Heart left ventricle (tissue), 16 donors: ENCODE results near the gene NFAT5. TPM values are rescaled to one million over a fixed set of nuclear protein-coding genes. Genes with fewer than 3 reads are reported as not detected.

Experiments
- ATAC-seq, 4 donors: fragments of 200-7000 bp; cut with Tn5 transposase; one replicate each; pipeline ENCODE4 v1.9.1; 2020 to 2022; ENCODE audit warnings: moderate library complexity in 4 of 4, mild to moderate bottlenecking in 3 of 4, moderate number of reproducible peaks in 1 of 4
- DNase-seq, 5 donors: peaks; one replicate each; pipeline ENCODE4 v3.0.0-alpha.2; 2020
- H3K27ac ChIP-seq, 12 donors: fragments of 200-600 bp; sonication (generic) in 4 of 12; one replicate each; pipeline versions ENCODE4 v1.5.0 to v1.8.0; 2016 to 2022; ENCODE audit warnings: mild to moderate bottlenecking in 2 of 12
- H3K27me3 ChIP-seq, 9 donors: fragments of 200-600 bp; sonication (generic) in 2 of 9; one replicate each; pipeline versions ENCODE4 v1.5.1 to v1.8.0; 2016 to 2022; ENCODE audit warnings: mild to moderate bottlenecking in 3 of 9
- H3K36me3 ChIP-seq, 9 donors: fragments of 200-600 bp; sonication (generic) in 2 of 9; one replicate each; pipeline versions ENCODE4 v1.5.0 to v1.8.0; 2018 to 2022; ENCODE audit warnings: mild to moderate bottlenecking in 2 of 9
- H3K4me1 ChIP-seq, 12 donors: fragments of 200-600 bp; sonication (generic) in 4 of 12; one replicate each; pipeline versions ENCODE4 v1.5.0 to v1.8.0; 2016 to 2022; ENCODE audit warnings: mild to moderate bottlenecking in 3 of 12
- H3K4me3 ChIP-seq, 12 donors: fragments of 200-600 bp; sonication (generic) in 4 of 12; one replicate each; pipeline versions ENCODE4 v1.5.0 to v1.8.0; 2017 to 2022; ENCODE audit warnings: mild to moderate bottlenecking in 9 of 12, moderate library complexity in 4 of 12
- H3K9me3 ChIP-seq, 12 donors: fragments of 200-600 bp; sonication (generic) in 4 of 12; one replicate each; pipeline versions ENCODE4 v1.5.0 to v1.8.0; 2016 to 2022; ENCODE audit warnings: mild to moderate bottlenecking in 1 of 12
- CTCF ChIP-seq, 12 donors: fragments of 200-600 bp; sonication (generic) in 4 of 12; IDR thresholded peaks; one replicate each; pipeline versions ENCODE4 v1.5.0 to v1.8.0; 2018 to 2022; ENCODE audit warnings: antibody characterized with exemption in 12 of 12, mild to moderate bottlenecking in 5 of 12
- POLR2A ChIP-seq, 2 donors: fragments of 450-650 bp; IDR thresholded peaks; one replicate each; pipeline ENCODE4 v1.6.1; 2017; ENCODE audit warnings: antibody characterized with exemption in 2 of 2, mild to moderate bottlenecking in 2 of 2, moderate library complexity in 2 of 2
- WGBS, 4 donors: extraction: QIAGEN DNeasy Blood & Tissue Kit in 2 of 4; methylation state at CpG; one replicate each; pipeline versions ENCODE4 v1.1.5 to v1.1.7; 2013 to 2018; 5-methylcytosine and 5-hydroxymethylcytosine counted together
- intact Hi-C, 10 donors: fragments of 100-400 bp; cut with DNase I; formaldehyde crosslinking; loops; one replicate each; pipeline versions ENCODE4 v1.11.1 to v1.14.2; 2022
- polyA plus RNA-seq, 2 donors: library from polyadenylated mRNA; stranded (reverse); fragments of 200-250 nt; gene quantifications; one replicate each; pipeline ENCODE4 v1.2.3, GENCODE V29; 2013
- total RNA-seq, 9 donors: library from RNA; depleted of rRNA in 2 of 9; stranded (reverse); fragments of >200 nt in 2 of 9; fragmentation: NEBNext Ultra II Directional in 3 of 9; extraction: Animal tissue kit (Norgen Biotek cat#: 25700) in 3 of 9; gene quantifications; one replicate each; pipeline versions ENCODE4 v1.1.0 to v1.2.4, GENCODE V29; 2016 to 2023
- donor health status: ischemic (EF 13 %, LVEDD 7.1; RV severe dilation, severe dysfunction).
- donor health status: healthy with polysubstance abuse.
- donor health status: DM: no; HTN: yes; CAD: no.
- donor health status: DM: no; HTN: no; CAD: no.
- donor health status: ischemic (EF 25% LVEDD 6.9; RV normal size, moderate dysfunction).
- donor health status: ischemic (EF 25% LVEDD 5.7; RV mildly dilated, moderate dysfunction).
- donor health status: healthy.
- donor health status: DM: yes; HTN: yes; CAD: no.
- donor health status: ischemic (EF 35%, LVEDD 5.7; RV mildly dilated, moderate dysfunction).
- donor health status: nonischemic (EF 11% LVEDD 7.7; RV severe dilation, severe dysfunction).
- donor health status: DM: yes; HTN: yes; CAD: no.
- donor health status: PGD.
- donor health status: ischemic (EF 29% LVEDD 5.4; RV normal size, mild dysfunction).
- donor health status: nonischemic (EF 23%, LVEDD 6.1; RV moderate dilation, normal function).

The NFAT5 gene
- total and polyA plus RNA-seq, 11 donors = 4.9 to 30.5 (median 20.6) TPM

- H3K4me3 ChIP-seq = no peak overlapping the region
- H3K9me3 ChIP-seq = no peaks in the 10 kb centered on the region
- H3K4me1 ChIP-seq = no peaks in the 10 kb centered on the region
- no peak overlapping the region for H3K27ac ChIP-seq
- ATAC-seq (no peak), DNase-seq (no peak)
- WGBS, 4 donors = 87 to 89% (median 88%) methylated on average over 6 of the region's 6 CpGs
- peaks cover 0 to 64% (median 54%) of the 10 kb centered on the region in 9 donors for H3K36me3 ChIP-seq
- H3K27me3 ChIP-seq = no peaks in the 10 kb centered on the region
- intact Hi-C loops = no loop called here
- TF ChIP-seq CTCF (IDR thresholded peaks at IDR 0.05) (no peak), POLR2A (IDR thresholded peaks at IDR 0.05) (no peak)
These were observed 151.3 kb downstream of the NFAT5 start for GRCh38 chr16:69717066-69717465.

GRCh38 chr16:69718111-69718764, 152.5 kb downstream of the NFAT5 start:
- ATAC-seq = no peak
- TF ChIP-seq POLR2A (IDR thresholded peaks at IDR 0.05) (no peak), CTCF (IDR thresholded peaks at IDR 0.05) (no peak)
- no peak overlapping the region for H3K27ac ChIP-seq
- 85 to 90% (median 86%) methylated on average over 10 of the region's 10 CpGs for WGBS, 4 donors
- H3K4me1 ChIP-seq = no peaks in the 10 kb centered on the region
- no peak overlapping the region for H3K4me3 ChIP-seq
- DNase-seq = no peak
- no peaks in the 10 kb centered on the region for H3K27me3 ChIP-seq
- intact Hi-C loops = no loop called here
- no peaks in the 10 kb centered on the region for H3K9me3 ChIP-seq
- H3K36me3 ChIP-seq = peaks cover 0 to 52% (median 42%) of the 10 kb centered on the region in 9 donors

GRCh38 chr16:69720822-69721430, 155.2 kb downstream of the NFAT5 start:
- intact Hi-C loops = no loop called here
- Histone ChIP-seq H3K4me1 (peaks cover 0 to 13% (median 2%) of the 10 kb centered on the region in 12 donors), H3K27me3 (no peaks in the 10 kb centered on the region), H3K36me3 (peaks cover 0 to 26% (median 22%) of the 10 kb centered on the region in 9 donors), H3K4me3 (no peak overlapping the region), H3K27ac (no peak overlapping the region), H3K9me3 (no peaks in the 10 kb centered on the region)
- 92 to 96% (median 94%) methylated on average over 10 of the region's 10 CpGs for WGBS, 4 donors
- DNase-seq (no peak), ATAC-seq (no peak)
- TF ChIP-seq CTCF (IDR thresholded peaks at IDR 0.05) (no peak), POLR2A (IDR thresholded peaks at IDR 0.05) (no peak)

- TF ChIP-seq CTCF (IDR thresholded peaks at IDR 0.05) = no peak
- no peak for TF ChIP-seq POLR2A (IDR thresholded peaks at IDR 0.05)
- no peak overlapping the region for H3K4me3 ChIP-seq
- no peaks in the 10 kb centered on the region for H3K27me3 ChIP-seq
- no peaks in the 10 kb centered on the region for H3K9me3 ChIP-seq
- H3K4me1 ChIP-seq = peaks cover 0 to 18% (median 6%) of the 10 kb centered on the region in 12 donors
- intact Hi-C loops = no loop called here
- whole genome bisulfite sequencing, 4 donors = 86 to 95% (median 93%) methylated on average over 6 of the region's 6 CpGs
- no peak for ATAC-seq
- no peak overlapping the region for H3K27ac ChIP-seq
- no peak for DNase-seq
- peaks cover 0 to 20% (median 17%) of the 10 kb centered on the region in 9 donors for H3K36me3 ChIP-seq
These were observed 155.7 kb downstream of the NFAT5 start for GRCh38 chr16:69721441-69721957.
